ENCODE results near the gene PLCL1. TPM values are rescaled to one million over a fixed set of nuclear protein-coding genes. Genes with fewer than 3 reads are reported as not detected.

PLCL1 gene
- total RNA-seq, 1 experiment from 2014 or later: 1.6 TPM

DNA sequence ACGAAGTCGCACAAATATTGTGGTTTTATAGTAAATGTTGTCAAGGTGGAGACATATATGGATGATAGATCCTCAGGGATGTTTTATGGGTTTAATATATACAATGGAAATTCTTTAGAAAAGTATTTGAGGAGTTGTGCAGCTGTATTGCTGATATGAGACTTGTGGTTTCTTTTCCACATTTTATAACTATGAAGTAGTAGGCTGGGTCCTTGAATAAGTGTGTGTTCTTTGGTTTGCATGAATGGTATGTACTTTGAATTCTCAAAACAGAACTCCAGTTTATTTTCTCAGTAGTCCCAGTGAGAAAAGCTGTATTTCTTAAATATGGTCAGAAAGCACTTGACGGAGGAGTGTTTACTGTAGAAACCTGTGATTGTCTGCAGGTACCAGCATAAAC is 42.4 kb downstream of the PLCL1 start:
- no peak for DNase-seq
- Histone ChIP-seq H3K9me3 (no peaks in the 10 kb centered on the region), H3K4me3 (ENCODE audit: low read depth, low read length) (no peak overlapping the region), H3K36me3 (ENCODE audit: control insufficient read depth, insufficient read depth, low read length) (no peaks in the 10 kb centered on the region), H3K4me1 (no peaks in the 10 kb centered on the region), H3K27me3 (replicated peaks; ENCODE audit: control insufficient read depth, insufficient read depth, low read length) (no peaks in the 10 kb centered on the region)
- H3K27ac Mint-ChIP-seq (ENCODE audit: unreplicated experiment): no peak overlapping the region
- no peaks in the 10 kb centered on the region for H3K9me3 Mint-ChIP-seq (ENCODE audit: unreplicated experiment)
- no peak overlapping the region for H3K4me3 Mint-ChIP-seq (ENCODE audit: unreplicated experiment)
- no peaks in the 10 kb centered on the region for H3K36me3 Mint-ChIP-seq (ENCODE audit: insufficient read depth, unreplicated experiment)
- intact Hi-C loops (cut with micrococcal nuclease; ENCODE audit: unreplicated experiment): no loop called here
- CTCF ChIA-PET: no interaction called here
- BruUV-seq (replicated peaks): no TSS peak
- H3K27me3 Mint-ChIP-seq (ENCODE audit: insufficient read depth, unreplicated experiment): peaks cover 24% of the 10 kb centered on the region
- TF ChIP-seq, protein P1, sequence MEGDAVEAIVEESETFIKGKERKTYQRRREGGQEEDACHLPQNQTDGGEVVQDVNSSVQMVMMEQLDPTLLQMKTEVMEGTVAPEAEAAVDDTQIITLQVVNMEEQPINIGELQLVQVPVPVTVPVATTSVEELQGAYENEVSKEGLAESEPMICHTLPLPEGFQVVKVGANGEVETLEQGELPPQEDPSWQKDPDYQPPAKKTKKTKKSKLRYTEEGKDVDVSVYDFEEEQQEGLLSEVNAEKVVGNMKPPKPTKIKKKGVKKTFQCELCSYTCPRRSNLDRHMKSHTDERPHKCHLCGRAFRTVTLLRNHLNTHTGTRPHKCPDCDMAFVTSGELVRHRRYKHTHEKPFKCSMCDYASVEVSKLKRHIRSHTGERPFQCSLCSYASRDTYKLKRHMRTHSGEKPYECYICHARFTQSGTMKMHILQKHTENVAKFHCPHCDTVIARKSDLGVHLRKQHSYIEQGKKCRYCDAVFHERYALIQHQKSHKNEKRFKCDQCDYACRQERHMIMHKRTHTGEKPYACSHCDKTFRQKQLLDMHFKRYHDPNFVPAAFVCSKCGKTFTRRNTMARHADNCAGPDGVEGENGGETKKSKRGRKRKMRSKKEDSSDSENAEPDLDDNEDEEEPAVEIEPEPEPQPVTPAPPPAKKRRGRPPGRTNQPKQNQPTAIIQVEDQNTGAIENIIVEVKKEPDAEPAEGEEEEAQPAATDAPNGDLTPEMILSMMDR (IDR thresholded peaks at IDR 0.05; ENCODE audit: insufficient read depth in 1 of 2, low read depth in 1 of 2, low read length in 1 of 2, severe bottlenecking in 1 of 2, unreplicated experiment in 1 of 2): no peak
- H3K4me1 Mint-ChIP-seq (ENCODE audit: low read depth, unreplicated experiment): peaks cover 5% of the 10 kb centered on the region
- POLR2A ChIA-PET: no interaction called here

DNA sequence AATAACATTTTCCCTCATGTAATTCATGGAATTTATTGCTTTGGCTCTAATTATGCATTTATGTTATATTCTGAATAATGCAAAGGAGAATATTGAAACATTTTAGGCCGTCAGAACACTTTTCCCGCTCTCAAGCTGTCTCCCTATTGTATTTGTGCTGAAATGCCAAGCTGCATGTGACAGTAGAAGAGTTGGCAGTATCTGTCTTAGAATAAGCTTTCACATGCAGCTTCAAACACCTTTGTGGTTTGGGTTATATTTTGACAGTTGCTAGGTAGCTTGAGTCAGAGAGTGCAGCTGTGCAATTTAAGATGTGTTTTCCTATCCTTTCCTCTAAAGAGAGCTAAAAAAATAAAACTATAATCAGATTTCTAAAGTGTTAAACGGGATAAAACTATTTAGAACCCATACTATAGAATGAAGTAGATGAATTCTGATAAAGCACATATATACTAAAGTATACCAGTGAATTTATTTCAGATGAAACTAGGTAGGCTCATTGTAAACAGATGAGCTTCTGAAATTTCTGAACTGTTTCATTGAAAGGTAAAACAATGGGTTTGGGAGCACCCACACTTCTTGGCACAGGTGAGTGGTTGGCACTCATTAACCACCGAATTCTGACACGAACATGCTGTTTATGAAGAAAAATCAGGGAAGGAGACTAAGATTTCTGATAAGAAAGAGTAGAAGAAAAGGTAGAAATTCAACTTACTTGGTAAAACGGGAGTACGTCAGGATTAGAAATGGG is 43.4 kb downstream of the PLCL1 start:
- intact Hi-C loops (cut with micrococcal nuclease; ENCODE audit: unreplicated experiment): no loop called here
- POLR2A ChIA-PET: no interaction called here

DNA sequence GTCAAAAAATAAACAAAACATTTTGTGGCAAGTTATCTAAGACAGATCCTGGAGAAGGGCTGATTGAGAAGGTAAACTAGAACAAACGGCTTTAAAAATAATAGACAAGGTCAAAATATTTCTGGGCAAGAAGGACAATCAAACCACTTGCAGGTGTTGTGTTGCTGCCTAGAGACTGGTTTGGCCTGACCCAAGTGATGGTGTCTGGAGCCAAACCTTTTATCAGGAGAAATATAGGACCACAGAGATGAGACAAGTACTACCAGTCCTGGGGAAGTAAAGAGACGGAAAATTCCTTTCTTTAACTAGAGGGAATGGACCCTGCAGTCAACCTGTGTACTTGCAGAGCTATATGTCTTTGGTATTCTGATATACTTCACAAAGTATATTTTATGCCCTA is 44.2 kb downstream of the PLCL1 start:
- intact Hi-C loops (cut with micrococcal nuclease; ENCODE audit: unreplicated experiment): no loop called here
- DNase-seq: no peak
- H3K4me1 Mint-ChIP-seq (ENCODE audit: low read depth, unreplicated experiment): peaks cover 5% of the 10 kb centered on the region
- H3K4me3 ChIP-seq (ENCODE audit: low read depth, low read length): no peak overlapping the region
- H3K36me3 Mint-ChIP-seq (ENCODE audit: insufficient read depth, unreplicated experiment): no peaks in the 10 kb centered on the region
- no peaks in the 10 kb centered on the region for H3K9me3 Mint-ChIP-seq (ENCODE audit: unreplicated experiment)
- no peaks in the 10 kb centered on the region for H3K4me1 ChIP-seq
- H3K4me3 Mint-ChIP-seq (ENCODE audit: unreplicated experiment): no peak overlapping the region
- no TSS peak for BruUV-seq (replicated peaks)
- no peak overlapping the region for H3K27ac Mint-ChIP-seq (ENCODE audit: unreplicated experiment)
- peaks cover 18% of the 10 kb centered on the region for H3K27me3 Mint-ChIP-seq (ENCODE audit: insufficient read depth, unreplicated experiment)
- no peaks in the 10 kb centered on the region for H3K27me3 ChIP-seq (replicated peaks; ENCODE audit: control insufficient read depth, insufficient read depth, low read length)
- TF ChIP-seq, protein P1 (IDR thresholded peaks at IDR 0.05; ENCODE audit: insufficient read depth in 1 of 2, low read depth in 1 of 2, low read length in 1 of 2, severe bottlenecking in 1 of 2, unreplicated experiment in 1 of 2): no peak
- ChIA-PET POLR2A (no interaction called here), CTCF (no interaction called here)
- H3K9me3 ChIP-seq: no peaks in the 10 kb centered on the region
- H3K36me3 ChIP-seq (ENCODE audit: control insufficient read depth, insufficient read depth, low read length): no peaks in the 10 kb centered on the region

More for the DNA sequence above, 43.4 kb downstream of the PLCL1 start:
- no peaks in the 10 kb centered on the region for H3K4me1 ChIP-seq
- no peaks in the 10 kb centered on the region for H3K9me3 Mint-ChIP-seq (ENCODE audit: unreplicated experiment)
- no peaks in the 10 kb centered on the region for H3K27me3 ChIP-seq (replicated peaks; ENCODE audit: control insufficient read depth, insufficient read depth, low read length)
- H3K9me3 ChIP-seq: no peaks in the 10 kb centered on the region
- no peak overlapping the region for H3K4me3 Mint-ChIP-seq (ENCODE audit: unreplicated experiment)
- no peak overlapping the region for H3K4me3 ChIP-seq (ENCODE audit: low read depth, low read length)
- no peak overlapping the region for H3K27ac Mint-ChIP-seq (ENCODE audit: unreplicated experiment)
- no peak for DNase-seq
- peaks cover 18% of the 10 kb centered on the region for H3K27me3 Mint-ChIP-seq (ENCODE audit: insufficient read depth, unreplicated experiment)
- CTCF ChIA-PET: no interaction called here
- TF ChIP-seq, protein P1 (IDR thresholded peaks at IDR 0.05; ENCODE audit: insufficient read depth in 1 of 2, low read depth in 1 of 2, low read length in 1 of 2, severe bottlenecking in 1 of 2, unreplicated experiment in 1 of 2): no peak
- no peaks in the 10 kb centered on the region for H3K36me3 Mint-ChIP-seq (ENCODE audit: insufficient read depth, unreplicated experiment)
- no peaks in the 10 kb centered on the region for H3K36me3 ChIP-seq (ENCODE audit: control insufficient read depth, insufficient read depth, low read length)
- BruUV-seq (replicated peaks): no TSS peak
- peaks cover 5% of the 10 kb centered on the region for H3K4me1 Mint-ChIP-seq (ENCODE audit: low read depth, unreplicated experiment)
